SK-N-SH treated with all-trans-retinoic acid at 6 μM for 48 hours (cell line): ENCODE data around the gene AGAP9.
"Not testable (repeated sequence)": the region's sequence is repeated elsewhere in the genome, so short reads cannot be mapped to it uniquely, and the experiment has no call there.

Experiments
- ATAC-seq: fragments of 200-7000 bp; cut with Tn5 transposase; 3 replicates; pipeline ENCODE4 v1.9.1; 2020; ENCODE audit warnings: mild to moderate bottlenecking, moderate library complexity

AGAP9 gene

DNA sequence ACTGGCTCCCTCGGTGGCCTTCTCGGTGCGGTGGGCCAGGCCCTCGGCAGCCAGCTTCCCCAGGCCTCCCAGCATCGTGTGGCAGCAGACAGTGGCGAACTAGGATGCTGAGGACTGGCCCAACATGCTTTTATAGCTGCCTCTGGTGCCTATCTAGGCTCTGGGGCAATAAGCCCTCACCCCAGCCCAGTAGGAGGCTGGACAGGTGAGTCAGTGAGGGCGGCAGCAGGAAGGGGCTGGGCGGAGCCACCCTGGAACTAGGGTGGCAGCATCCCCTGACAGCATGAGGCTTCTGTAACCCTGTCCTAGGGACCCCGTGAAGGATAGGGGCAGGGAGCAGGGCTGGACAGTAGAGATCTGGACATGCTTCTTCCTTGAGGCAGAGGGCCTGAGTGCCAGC lies 31.8 kb downstream of the AGAP9 start, which contains the start of gene FAM25G:
Gene FAM25G (minus strand): TSS at position 101 of the 400 bp plus-strand sequence. CDS start 26 bp downstream, at position 75.
- not testable (repeated sequence) for ATAC-seq

DNA sequence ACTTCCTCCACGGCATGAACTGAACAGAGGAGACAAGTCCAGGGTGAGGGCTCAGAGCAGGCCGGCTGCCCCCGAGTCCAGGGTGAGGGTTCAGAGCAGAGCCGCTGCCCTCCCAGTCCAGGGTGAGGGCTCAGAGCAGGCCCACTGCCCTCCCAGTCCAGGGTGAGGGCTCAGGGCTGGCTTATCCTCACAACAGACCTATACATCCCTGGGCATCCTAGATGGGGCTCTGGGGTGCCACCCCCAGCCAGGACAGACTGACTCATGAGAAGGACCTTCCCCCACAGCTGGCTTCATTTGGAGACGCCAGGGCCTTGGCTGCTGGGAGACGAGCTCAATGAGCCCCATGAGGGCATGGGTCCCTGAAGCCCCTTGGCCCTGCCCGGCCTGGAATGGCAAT lies 33.8 kb downstream of the AGAP9 start:
- not testable (repeated sequence) for ATAC-seq

DNA sequence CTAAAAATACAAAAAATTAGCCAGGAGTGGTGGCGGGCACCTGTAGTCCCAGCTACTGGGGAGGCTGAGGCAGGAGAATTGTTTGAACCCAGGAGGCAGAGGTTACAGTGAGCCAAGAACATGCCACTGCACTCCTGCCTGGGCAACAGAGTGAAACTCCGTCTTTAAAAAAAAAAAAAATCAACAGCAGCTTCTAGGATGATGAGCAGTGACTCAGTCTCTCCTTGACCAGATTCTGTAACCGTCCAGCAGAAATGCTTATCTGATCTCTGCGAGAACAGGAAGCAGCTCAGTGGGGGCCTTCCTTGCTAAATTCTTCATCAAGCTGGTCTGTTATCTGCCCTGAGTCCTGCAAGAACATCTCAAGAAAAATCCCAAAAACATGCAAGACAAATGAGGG lies 37.5 kb downstream of the AGAP9 start:
- not testable (repeated sequence) for ATAC-seq

DNA sequence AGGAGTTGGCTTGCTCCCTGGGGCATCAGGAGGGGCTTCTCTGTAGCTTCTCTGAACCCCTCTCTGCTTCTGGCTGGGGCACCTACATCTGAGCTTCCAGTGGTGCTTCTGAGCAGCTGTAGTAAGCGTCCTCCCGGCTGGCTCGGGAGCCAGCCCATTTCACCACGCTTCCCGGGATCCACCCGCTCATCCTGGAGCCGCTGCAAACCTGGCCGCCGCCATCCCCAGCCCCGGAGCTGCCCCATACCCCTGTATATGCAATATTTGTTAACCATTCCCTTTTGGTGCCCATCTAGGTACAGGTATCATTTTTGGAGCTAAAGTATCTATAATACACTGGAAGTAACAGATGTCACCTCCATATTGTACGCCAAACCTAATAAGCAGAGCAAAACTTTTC lies 38.7 kb downstream of the AGAP9 start:
- ATAC-seq = not testable (repeated sequence)

DNA sequence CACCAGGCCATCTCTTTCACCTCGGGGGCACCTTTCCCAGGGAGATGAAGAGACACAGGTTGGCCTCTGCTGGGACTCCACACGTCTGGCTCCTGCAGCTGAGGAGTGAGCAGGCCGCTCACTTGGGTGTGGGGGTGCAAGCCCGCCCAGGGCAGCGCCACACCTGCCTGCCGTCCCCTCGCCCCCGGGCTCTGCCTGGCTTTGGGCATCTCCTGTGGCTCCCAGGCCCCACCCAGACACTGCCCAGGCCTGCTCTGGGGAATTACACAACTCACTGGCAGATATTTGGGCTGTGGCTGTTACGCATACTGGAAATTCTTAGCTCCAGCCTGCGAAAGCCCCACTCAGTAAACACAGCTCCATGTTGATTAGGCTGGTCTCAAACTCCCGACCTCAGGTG lies 39.5 kb downstream of the AGAP9 start, which contains the start of gene ANXA8:
Gene ANXA8 (minus strand): TSS at position 193 of the 400 bp plus-strand sequence. CDS start 182 bp downstream, at position 11.
- not testable (repeated sequence) for ATAC-seq

DNA sequence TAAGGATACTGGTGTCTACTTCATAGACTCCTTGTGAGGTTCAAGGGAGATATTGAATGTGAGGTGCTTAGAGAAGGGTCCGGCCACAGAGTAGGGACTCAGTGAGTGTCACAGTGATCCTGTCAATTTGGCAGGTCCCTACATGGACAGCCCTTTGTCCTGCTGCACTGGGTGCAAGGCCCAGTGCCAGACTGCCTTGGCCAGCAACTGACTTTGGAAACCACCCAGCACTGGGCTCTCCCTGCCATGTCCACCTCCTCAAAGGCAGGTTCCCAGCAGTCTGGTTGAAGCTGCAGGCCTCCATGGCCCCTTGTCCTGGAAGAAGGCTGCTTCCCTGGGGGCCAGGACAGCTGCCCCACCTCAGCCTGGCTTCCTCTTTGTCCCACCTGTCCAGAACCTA lies 41.1 kb downstream of the AGAP9 start:
- not testable (repeated sequence) for ATAC-seq

DNA sequence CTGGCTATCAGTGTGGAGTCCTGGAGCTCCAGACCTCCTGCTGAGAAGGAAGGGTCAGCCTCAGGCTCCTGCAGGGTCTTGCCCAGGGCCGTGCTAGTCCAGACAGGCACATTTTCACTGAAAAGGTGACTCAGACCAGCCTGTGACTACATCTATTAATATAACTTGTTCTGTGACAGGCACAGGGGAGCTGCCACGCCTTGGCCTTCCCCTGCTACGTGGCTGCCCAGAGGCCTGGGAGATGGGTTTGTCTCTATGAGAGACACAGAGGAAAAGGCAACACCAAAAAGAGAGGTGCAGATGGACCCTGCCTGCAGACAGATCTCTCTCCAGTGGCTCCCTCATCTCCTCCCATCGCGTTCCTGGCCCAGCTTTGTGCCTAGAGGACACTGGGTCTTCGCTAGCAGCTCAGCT lies 41.7 kb downstream of the AGAP9 start:
- ATAC-seq = peak; percentile 55; the same call in 2 of the 3 replicates

DNA sequence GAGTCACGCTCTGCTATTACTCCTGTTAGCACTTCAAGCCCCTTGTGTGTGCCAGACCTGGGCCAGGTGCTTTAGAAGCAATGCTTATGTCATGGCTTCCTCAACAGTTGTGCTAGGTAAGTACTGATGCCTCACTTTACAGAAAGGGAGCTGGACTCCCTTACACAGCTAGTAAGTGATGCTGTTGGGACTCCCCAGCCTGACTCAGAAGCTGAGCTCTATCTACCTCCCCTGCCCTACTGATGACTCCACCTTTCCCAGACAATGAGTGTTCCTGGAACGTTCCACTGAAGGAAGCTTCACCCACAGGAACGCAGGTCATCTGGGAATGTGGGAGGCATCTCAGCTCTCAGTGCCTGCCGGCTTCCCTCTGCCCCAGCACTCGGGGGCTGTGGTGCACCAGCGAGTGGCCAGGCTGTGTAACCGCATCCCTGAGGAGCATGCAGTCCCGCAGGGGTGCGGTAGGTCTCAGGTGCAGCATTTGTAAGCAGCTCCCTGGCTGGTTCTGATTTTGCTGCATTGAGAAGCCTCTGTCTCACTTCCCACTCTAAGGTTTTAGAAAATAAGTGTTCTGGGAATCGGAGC lies 42.2 kb downstream of the AGAP9 start:
- ATAC-seq = peak; percentile 91

DNA sequence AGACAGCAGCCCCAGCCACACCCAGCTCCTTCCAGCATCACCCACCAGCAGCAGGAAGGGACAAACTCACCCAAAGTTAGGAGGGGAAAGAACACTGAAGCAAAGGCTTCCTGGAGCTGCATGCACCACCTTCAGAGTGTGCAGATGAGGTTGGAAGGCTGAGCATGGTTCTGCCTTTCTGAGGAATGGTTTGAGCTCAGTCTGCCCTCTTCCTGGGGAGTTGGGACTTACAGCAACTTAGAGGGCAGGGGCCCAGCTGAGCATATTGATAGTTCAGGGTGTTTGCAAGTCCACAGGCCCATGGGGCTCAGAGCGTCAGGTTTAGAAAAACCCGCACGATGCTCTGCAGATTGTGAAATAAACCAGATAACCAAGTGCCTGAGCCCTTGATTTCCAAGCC lies 43.3 kb downstream of the AGAP9 start:
- ATAC-seq = peak; percentile 48

DNA sequence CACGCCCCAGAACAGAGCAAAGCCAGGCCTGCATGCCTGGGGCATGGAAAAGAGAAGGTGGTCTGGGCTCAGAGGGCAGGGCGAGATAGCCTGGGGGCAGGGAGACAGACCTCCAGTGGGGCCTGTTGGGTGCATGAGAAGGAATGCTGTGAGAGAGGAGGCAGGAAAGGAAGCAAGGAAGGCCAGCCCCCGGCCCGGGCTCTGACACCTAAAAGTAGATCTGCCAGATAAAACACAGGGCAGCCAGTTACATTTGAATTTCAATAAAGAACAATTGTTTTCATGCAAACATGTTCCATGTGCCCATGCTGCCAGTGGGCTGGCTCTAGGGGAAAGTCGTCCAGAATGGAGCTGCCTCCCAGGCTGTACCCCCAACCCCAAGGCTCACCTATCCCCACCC lies 45.3 kb downstream of the AGAP9 start:
- ATAC-seq = not testable (repeated sequence)

DNA sequence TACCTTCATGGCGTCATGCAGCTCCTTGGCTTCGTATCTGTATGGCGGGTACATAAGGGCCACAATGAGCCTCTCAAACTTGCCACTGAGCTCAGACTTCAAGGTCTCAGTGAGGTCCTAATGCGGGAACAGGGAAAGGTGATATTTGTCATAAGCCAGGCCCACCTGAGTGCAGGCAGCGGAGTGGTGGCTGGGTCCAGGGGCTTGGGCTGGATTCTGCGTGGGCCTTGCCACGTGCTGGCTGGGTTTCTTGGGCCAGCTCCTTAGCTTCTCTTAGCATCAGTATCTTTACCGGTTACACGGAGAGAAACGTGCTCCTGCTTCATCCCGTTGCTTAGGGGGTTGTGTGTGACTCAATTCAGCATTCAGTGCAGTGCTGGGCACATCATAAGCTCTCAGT lies 46.4 kb downstream of the AGAP9 start:
- not testable (repeated sequence) for ATAC-seq

DNA sequence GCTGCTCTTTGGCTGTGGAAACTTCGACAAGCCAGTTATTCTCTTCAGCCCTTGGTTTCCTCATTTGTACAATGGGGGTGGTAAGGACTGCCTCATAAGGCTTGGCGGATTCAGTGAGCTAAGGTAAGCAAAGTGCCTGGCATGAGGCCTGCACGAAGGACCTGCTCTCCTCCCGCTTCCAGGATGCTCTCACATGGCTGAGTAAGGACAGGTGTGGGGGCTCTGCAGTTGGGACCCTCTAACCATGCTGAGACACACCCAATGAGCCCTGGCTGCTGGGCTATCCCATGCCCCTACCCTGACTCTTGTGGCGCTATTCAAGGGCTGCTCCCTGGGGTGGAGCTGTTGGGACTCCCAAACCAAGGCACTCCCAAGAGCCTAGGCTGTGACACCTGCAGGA lies 48.3 kb downstream of the AGAP9 start:
- ATAC-seq = not testable (repeated sequence)

DNA sequence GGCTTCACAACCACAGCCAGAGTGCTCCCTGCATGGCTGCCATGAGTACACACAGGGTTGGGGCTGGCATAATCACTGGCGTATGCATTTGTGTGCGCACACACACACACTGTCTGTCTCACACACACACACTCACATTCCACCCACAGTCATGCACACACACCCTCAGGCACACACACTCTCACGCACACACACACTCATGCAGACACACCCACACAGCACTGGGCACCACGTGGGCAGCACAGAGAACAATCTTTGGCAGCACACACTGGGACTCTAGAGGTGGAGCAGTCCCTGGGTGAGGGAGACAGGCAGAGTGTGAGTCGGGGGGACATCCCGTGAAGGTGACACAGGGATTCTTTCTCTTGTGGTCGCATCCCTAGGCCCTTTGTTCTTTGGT lies 49.9 kb downstream of the AGAP9 start:
- ATAC-seq = not testable (repeated sequence)

DNA sequence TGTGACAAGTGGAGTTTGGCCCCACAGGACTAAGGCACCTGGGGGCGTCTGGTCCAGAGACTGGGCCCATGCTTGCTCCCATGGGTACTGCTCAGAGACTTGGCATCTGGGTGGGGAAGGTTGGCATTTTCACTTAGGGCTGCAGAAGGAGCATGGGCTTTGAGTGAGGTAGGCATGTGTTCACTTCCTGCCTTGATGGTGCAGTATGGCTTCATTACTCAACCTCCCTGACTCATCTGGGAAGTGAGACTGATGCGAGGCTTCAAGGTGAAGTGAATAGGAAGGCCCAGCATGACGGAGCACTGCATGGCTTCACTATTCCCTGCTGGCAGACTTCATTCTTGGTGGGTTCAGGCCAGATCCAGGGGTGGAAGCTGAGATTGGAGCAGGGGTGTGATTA lies 50.8 kb downstream of the AGAP9 start:
- peak; percentile 54; the same call in 2 of the 3 replicates for ATAC-seq

DNA sequence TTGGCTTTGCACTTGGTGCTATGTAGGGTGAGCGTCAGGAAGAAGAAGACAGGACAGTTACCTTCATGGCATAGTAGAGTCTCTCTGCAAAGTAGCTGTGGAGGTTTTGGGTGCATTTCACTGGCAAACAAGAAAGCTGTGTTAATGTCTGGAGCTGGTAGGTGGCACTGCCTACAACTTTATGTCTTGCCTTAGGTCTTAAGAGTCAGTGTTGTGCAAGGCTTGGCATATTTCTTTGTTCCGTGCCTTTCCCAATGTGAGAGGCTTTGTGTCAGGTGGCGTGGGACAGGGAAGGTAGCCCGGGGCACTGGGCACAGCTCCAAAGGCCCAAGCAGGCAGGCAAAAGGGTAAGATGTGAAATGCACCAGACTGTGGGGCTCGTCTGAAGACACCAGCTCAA lies 51.4 kb downstream of the AGAP9 start:
- peak; percentile 39 for ATAC-seq

DNA sequence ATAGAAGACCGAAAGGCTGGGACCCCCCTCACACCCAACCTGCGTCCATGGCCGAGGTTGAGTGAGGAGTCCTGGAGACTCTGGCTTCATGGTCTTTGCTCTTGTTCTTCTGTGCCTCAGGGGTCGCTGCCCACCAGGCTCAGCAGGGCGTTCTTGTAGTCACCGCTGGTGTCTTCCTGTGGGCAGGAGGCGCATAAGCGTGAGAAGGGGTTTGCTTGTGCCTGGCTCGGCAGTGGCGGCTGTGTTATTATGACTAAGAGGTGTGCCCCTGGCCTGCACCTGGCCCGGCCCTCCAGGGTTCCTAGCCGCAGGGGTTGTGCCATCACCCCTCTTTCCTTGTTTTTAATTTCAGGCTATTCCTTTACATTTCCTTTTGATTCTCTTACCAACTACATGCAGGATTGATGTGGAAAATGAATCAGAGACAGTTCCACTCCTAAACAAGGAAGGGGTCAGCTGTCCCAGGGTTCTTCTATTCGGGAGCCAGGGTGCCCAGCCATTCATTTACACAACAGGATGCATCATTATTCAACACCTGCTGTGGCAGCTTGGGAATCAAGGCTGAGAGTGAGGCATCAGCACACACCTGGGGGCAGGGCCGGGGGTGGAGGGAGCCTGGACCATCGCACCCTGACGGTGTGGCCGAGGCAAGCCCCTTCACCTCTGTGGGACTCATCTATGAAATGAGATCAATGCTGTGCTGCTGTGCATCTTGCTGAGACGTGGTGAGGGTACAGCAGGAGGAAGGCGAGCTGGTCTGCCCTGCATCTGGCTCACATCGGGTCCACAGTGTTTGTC lies 54.5 kb downstream of the AGAP9 start:
- ATAC-seq = not testable (repeated sequence)

DNA sequence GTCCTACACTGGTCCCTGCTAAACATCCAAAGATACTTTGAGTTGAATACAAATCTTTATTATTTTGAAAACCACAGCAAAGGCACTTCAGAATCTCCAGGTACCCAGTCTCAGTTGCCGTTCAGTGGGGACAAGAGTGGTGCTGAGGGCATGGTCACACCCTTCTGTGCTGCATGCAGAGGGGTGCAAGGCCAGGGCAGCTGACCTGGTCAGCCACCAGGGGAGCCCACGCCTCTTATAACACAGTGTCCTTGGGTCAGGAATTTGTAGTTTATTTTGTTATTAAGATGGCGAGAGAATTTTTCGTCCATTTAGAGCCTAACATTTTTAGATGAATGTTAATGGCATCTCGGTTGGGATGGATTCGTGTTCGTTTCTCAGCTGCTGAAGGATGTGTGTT lies 55.5 kb downstream of the AGAP9 start:
- ATAC-seq = not testable (repeated sequence)

DNA sequence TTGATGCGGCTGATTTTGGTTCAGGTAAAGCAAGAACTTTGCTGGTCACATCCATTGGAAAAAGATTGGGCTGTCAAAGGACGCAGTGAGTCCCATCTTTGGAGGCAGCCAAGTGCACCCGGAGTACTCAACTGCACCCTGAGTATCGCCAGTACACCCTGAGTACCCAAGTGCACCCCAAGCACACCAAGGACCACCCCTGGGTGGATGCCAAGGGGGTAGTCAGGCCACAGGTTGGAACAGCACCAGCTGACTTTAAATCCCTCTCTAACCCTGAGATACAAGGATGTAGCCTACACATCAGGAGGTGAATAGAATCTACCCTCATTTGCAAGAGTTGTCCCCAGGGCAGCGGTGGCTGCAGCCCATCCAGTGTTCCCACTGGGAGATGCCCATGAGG lies 56.0 kb downstream of the AGAP9 start:
- not testable (repeated sequence) for ATAC-seq

DNA sequence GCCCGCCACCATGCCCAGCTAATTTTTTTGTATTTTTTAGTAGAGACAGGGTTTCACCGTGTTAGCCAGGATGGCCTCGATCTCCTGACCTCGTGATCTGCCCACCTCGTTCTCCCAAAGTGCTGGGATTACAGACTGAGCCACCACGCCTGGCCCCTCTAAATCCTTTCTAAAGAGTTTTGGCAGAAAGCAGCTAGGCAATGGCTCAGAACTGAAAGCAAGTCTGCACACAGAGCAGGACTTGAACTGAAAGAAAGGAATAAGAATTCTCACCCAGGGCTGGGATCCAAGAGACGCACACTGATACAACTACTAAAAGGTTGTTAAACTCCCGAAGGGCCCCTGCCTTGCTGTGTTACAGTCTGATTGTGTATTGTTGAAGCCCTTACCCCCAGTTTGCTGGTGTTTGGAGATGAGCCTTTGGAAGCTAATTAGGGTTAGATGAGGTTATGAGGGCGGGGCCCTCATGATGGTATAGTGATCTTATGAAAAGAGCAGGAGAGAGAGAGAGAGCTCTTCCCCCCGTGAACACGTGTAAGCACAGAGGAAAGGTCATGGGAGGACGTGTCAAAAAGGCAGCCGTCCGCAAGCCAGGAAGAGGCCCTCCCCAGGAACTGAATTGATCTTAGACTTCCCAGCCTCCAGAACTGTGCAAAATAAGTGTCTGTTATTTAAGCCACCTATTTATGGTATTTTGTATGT lies 58.1 kb downstream of the AGAP9 start:
- ATAC-seq = not testable (repeated sequence)

DNA sequence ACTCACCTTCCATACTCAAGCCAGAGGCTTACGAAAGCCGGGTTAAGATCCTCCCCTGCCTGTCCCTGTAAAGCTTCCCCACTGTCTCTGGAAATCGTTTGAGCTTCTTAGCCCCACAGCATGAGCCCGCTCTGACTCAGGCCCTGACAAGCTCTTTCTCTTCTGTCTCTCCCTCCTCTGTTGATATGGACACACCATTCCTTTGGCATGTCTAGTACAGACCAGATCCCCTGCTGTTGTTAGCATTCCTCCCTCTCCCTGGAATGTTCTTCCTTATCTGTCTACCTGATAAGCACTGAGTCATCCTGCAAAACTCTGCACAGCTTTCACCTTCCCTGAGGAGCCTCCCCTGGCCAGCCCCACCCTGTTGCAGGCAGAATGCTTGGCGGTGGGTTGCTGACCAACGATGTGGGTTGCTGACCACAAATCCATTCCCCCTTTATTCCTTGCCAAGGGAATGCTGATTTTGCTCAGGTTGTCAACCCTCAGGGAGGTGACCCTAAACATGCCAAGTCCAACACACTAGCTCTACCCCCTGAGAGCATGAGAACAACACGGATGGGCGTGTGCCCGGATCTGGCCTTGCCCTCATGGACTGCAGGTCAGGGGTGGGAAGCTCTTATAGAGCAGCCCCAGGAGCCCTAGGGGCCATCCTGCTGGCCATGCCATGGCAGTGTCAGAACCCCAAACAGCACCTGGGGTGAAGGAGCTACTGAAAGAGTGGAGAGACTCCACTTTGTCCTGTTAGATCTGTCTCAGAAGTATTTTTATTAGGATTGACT lies 60.7 kb downstream of the AGAP9 start:
- peak; percentile 84 for ATAC-seq

DNA sequence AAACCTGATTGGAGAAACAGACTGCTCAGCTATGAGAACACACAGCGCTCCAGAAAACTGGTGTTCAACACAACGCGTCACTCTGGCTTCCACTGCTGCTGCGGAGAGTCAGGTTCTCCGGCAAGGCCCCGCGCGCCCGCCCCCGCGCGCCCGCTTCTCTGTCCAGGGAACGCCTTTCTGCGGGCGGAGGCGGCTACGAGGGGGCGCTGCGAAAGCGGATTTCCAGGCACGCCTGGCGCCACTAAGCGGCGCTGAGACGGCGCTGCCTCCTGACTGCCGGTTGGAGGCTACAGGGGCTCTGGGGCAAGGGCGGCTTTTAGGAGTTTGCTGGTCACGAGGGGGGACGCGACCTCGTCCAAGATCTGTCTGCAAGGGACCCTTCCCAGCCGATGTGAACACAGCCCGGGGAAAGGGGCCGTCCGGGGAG lies 62.2 kb downstream of the AGAP9 start:
- peak; percentile 88 for ATAC-seq
